ENCODE data around the gene P2RY14. TPM values are rescaled to one million over a fixed set of nuclear protein-coding genes. Genes with fewer than 3 reads are reported as not detected.

P2RY14 gene
- total RNA-seq, 3 donors from 2014 or later (not counting 1 experiment from before 2014, with no cell fraction given), result 0.25 to 0.93 (median 0.31) TPM

GRCh38 chr3:151305775-151306151, 27.4 kb upstream of the P2RY14 start:
- H3K36me3 ChIP-seq (ENCODE audit: control insufficient read depth, insufficient read depth, low read length), result no peaks in the 10 kb centered on the region
- DNase-seq (no peak), ATAC-seq (peak in 1 of 3 donors; percentile 6)
- intact Hi-C loops (cut with micrococcal nuclease), result no loop called here
- H3K4me3 ChIP-seq (ENCODE audit: low read length), result no peak overlapping the region
- TF ChIP-seq CTCF (IDR thresholded peaks at IDR 0.05), result no peak
- peak overlapping the region; percentile 65 for H3K4me3 Mint-ChIP-seq
- H3K27me3 Mint-ChIP-seq (ENCODE audit: low read depth in 2 of 2), result no peaks in the 10 kb centered on the region
- no peaks in the 10 kb centered on the region for H3K27me3 ChIP-seq (ENCODE audit: control insufficient read depth, insufficient read depth, low read length)
- H3K9me3 Mint-ChIP-seq, result no peaks in the 10 kb centered on the region
- H3K9me3 ChIP-seq (ENCODE audit: control insufficient read depth, insufficient read depth, low read length), result no peaks in the 10 kb centered on the region
- peak overlapping the region; percentile 20 to 30 for H3K27ac Mint-ChIP-seq
- 89% methylated on average over 4 of the region's 4 CpGs for whole genome bisulfite sequencing (ENCODE audit: insufficient coverage)
- no peak overlapping the region for H3K27ac ChIP-seq (ENCODE audit: low read length)
- H3K4me1 ChIP-seq (ENCODE audit: control insufficient read depth, insufficient read depth, low read length), result peaks cover 20% of the 10 kb centered on the region
- H3K36me3 Mint-ChIP-seq, result no peaks in the 10 kb centered on the region
- peaks cover 31 to 37% of the 10 kb centered on the region in 2 donors for H3K4me1 Mint-ChIP-seq

- no peaks in the 10 kb centered on the region for H3K27me3 ChIP-seq (ENCODE audit: control insufficient read depth, insufficient read depth, low read length)
- intact Hi-C loops (cut with micrococcal nuclease), result no loop called here
- H3K4me3 ChIP-seq (ENCODE audit: low read length), result no peak overlapping the region
- no peaks in the 10 kb centered on the region for H3K36me3 ChIP-seq (ENCODE audit: control insufficient read depth, insufficient read depth, low read length)
- Mint-ChIP-seq H3K36me3 (no peaks in the 10 kb centered on the region), H3K4me1 (peaks cover 31 to 37% of the 10 kb centered on the region in 2 donors), H3K9me3 (no peaks in the 10 kb centered on the region), H3K27ac (peak overlapping the region in 1 of 2 donors; percentile 30), H3K27me3 (ENCODE audit: low read depth in 2 of 2) (no peaks in the 10 kb centered on the region), H3K4me3 (peak overlapping the region; percentile 65)
- ATAC-seq (peak; percentile 33 to 68 (median 48)), DNase-seq (no peak)
- TF ChIP-seq CTCF (IDR thresholded peaks at IDR 0.05), result no peak
- H3K9me3 ChIP-seq (ENCODE audit: control insufficient read depth, insufficient read depth, low read length), result no peaks in the 10 kb centered on the region
- WGBS (ENCODE audit: insufficient coverage), result 32% methylated on average over 5 of the region's 7 CpGs
- peaks cover 20% of the 10 kb centered on the region for H3K4me1 ChIP-seq (ENCODE audit: control insufficient read depth, insufficient read depth, low read length)
- no peak overlapping the region for H3K27ac ChIP-seq (ENCODE audit: low read length)
Measured at GRCh38 chr3:151305060-151305774, 26.9 kb upstream of the P2RY14 start.

DNA sequence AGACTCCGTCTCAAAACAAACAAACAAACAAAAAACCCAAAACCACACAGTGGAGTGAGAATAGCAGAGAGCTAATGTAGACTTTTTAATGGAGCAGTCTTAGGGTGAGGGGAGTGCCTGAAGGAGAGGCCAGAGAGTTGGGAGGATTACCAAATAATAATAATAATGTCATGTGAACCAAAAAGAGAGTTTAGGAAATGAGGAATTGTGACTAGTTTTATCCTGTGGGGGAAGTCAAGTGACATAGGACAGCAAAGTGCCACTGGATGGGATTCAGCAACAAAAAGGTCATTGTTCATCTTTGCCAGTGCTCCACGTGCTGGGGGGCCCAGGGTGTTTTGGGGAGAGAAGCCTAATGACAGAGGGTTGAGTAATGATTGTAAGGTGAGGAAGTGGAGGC, 25.4 kb upstream of the P2RY14 start:
- Mint-ChIP-seq H3K27me3 (ENCODE audit: low read depth in 2 of 2) (no peaks in the 10 kb centered on the region), H3K4me1 (peaks cover 31 to 37% of the 10 kb centered on the region in 2 donors), H3K27ac (peak overlapping the region in 1 of 2 donors; percentile 17), H3K4me3 (no peak overlapping the region), H3K36me3 (no peaks in the 10 kb centered on the region), H3K9me3 (no peaks in the 10 kb centered on the region)
- Histone ChIP-seq H3K27ac (ENCODE audit: low read length) (no peak overlapping the region), H3K27me3 (ENCODE audit: control insufficient read depth, insufficient read depth, low read length) (no peaks in the 10 kb centered on the region), H3K36me3 (ENCODE audit: control insufficient read depth, insufficient read depth, low read length) (no peaks in the 10 kb centered on the region), H3K4me3 (ENCODE audit: low read length) (no peak overlapping the region), H3K9me3 (ENCODE audit: control insufficient read depth, insufficient read depth, low read length) (no peaks in the 10 kb centered on the region), H3K4me1 (ENCODE audit: control insufficient read depth, insufficient read depth, low read length) (peaks cover 20% of the 10 kb centered on the region)
- DNase-seq (no peak), ATAC-seq (no peak)
- TF ChIP-seq CTCF (IDR thresholded peaks at IDR 0.05), result no peak
- 78% methylated on average over 1 of the region's 2 CpGs for WGBS (ENCODE audit: insufficient coverage)
- intact Hi-C loops (cut with micrococcal nuclease), result no loop called here

GRCh38 chr3:151301787-151302186, 23.4 kb upstream of the P2RY14 start:
- ATAC-seq (no peak), DNase-seq (no peak)
- H3K4me1 Mint-ChIP-seq, result peaks cover 20 to 26% of the 10 kb centered on the region in 2 donors
- H3K27me3 ChIP-seq (ENCODE audit: control insufficient read depth, insufficient read depth, low read length), result no peaks in the 10 kb centered on the region
- H3K4me3 Mint-ChIP-seq, result no peak overlapping the region
- WGBS (ENCODE audit: insufficient coverage), result 92% methylated on average over 3 of the region's 3 CpGs
- no peaks in the 10 kb centered on the region for H3K9me3 ChIP-seq (ENCODE audit: control insufficient read depth, insufficient read depth, low read length)
- H3K4me1 ChIP-seq (ENCODE audit: control insufficient read depth, insufficient read depth, low read length), result peaks cover 17% of the 10 kb centered on the region
- no peak overlapping the region for H3K27ac ChIP-seq (ENCODE audit: low read length)
- no peaks in the 10 kb centered on the region for H3K36me3 Mint-ChIP-seq
- H3K9me3 Mint-ChIP-seq, result no peaks in the 10 kb centered on the region
- intact Hi-C loops (cut with micrococcal nuclease), result no loop called here
- TF ChIP-seq CTCF (IDR thresholded peaks at IDR 0.05), result no peak
- no peak overlapping the region for H3K27ac Mint-ChIP-seq
- H3K36me3 ChIP-seq (ENCODE audit: control insufficient read depth, insufficient read depth, low read length), result no peaks in the 10 kb centered on the region
- no peaks in the 10 kb centered on the region for H3K27me3 Mint-ChIP-seq (ENCODE audit: low read depth in 2 of 2)
- no peak overlapping the region for H3K4me3 ChIP-seq (ENCODE audit: low read length)
